Breast epithelium (tissue), 3 donors: ENCODE data around the gene POLN.

ENCODE experiments used
- CTCF ChIP-seq, 3 donors: fragments of 450-650 bp; IDR thresholded peaks; one replicate each; pipeline ENCODE4 v1.5.1; 2016 to 2017; ENCODE audit warnings: antibody characterized with exemption in 3 of 3, mild to moderate bottlenecking in 3 of 3, moderate library complexity in 3 of 3
- POLR2AphosphoS5 ChIP-seq, 3 donors: sonication (generic); formaldehyde crosslinking; IDR thresholded peaks; one replicate each; pipeline ENCODE4 v1.6.1; 2017; ENCODE audit warnings: antibody characterized with exemption in 3 of 3

GRCh38 chr4:2159931-2160330, 82.0 kb downstream of the POLN start:
- TF ChIP-seq CTCF (IDR thresholded peaks at IDR 0.05) (no peak), POLR2AphosphoS5 (IDR thresholded peaks at IDR 0.05) (no peak)
